ENCODE results near the gene IQSEC1. TPM values are rescaled to one million over a fixed set of nuclear protein-coding genes. Genes with fewer than 3 reads are reported as not detected.

IQSEC1 gene
- total and polyA plus RNA-seq, 2 experiments from 2014 or later, result 8.0 to 51.9 TPM

DNA sequence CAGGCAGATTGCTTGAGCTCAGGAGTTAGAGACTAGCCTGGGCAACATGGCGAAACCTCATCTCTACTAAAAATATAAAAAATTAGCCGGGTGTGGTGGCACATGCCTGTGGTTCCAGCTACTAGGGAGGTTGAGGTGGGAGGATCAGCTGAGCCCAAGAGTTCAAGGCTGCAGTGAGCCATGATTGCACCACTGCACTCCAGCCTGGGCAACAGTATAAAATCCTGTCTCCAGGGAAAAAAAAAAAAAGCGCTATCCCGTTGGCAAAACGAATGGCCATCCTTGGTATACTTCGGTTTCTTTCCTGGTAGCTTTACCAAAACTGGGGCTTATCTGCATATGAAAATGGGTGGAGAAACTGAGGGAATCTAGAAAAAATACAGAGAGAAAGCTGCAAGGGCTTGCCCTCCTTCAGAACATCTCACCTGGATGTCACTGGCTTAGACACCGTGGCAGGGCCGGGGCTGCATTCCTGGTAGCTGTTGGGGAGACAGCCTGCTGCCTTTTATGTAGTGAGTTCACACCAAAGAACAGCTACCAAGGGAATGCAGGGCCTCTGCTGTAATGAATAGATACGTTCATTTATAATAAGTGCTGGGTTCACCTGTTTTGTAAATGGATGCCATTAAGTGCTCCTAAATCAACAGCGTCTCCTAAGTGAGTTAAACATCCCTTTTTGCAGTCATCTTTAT lies 96.0 kb downstream of the IQSEC1 start (continued):
- TF ChIP-seq, protein P1, sequence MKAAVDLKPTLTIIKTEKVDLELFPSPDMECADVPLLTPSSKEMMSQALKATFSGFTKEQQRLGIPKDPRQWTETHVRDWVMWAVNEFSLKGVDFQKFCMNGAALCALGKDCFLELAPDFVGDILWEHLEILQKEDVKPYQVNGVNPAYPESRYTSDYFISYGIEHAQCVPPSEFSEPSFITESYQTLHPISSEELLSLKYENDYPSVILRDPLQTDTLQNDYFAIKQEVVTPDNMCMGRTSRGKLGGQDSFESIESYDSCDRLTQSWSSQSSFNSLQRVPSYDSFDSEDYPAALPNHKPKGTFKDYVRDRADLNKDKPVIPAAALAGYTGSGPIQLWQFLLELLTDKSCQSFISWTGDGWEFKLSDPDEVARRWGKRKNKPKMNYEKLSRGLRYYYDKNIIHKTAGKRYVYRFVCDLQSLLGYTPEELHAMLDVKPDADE (IDR thresholded peaks at IDR 0.05), result no peak
- TF ChIP-seq JUNB (IDR thresholded peaks at IDR 0.05; ENCODE audit: unreplicated experiment) (no peak), ZNF331 (CRISPR knock-in tag; IDR thresholded peaks at IDR 0.05; ENCODE audit: low read depth) (no peak), ZNF114 (CRISPR knock-in tag; IDR thresholded peaks at IDR 0.05) (no peak), CREB1 (CRISPR knock-in tag; IDR thresholded peaks at IDR 0.05; ENCODE audit: low read depth) (no peak)

DNA sequence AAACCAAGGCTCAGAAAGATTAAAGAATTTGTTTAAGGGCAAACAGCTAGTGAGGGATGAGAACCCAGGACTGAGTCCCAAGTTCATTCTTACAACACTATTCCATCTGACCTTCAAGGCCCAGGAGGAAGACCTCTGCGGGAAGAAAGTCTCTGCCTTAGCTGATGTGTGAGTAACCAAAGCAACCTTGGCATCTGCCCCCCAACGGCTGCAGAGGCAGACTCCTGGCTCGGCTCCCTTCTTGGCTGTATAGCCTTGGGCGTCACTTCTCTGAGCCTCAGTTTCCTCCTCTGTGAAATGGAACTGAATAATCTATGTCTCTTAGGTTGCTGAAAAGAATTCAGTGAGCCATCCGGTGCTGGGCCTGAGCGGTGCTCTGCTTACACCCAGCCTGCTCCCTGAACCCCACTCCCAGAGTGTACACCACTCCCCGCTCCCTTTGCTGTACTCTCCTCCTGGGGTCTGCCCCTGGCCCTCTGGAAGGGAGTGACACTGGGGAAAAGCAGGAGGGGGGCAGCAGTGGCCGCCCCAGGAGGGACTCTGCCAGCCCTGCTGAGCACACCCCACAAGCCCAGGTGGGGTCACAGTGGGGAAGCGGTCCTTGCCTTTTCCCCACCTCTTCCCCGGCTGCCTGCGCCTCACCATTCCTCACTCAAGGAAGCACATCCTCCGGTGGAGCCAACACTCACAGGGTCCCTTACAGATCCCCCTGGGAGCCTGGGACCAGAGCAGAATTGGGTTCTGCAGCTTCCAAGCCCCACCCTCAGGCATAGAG lies 97.3 kb downstream of the IQSEC1 start:
- H3K27ac Mint-ChIP-seq, result no peak overlapping the region
- H4K20me1 ChIP-seq (replicated peaks; ENCODE audit: insufficient read depth), result no peaks in the 10 kb centered on the region
- H3F3A ChIP-seq (replicated peaks; ENCODE audit: low read depth), result no peaks in the 10 kb centered on the region
- no peaks in the 10 kb centered on the region for H3K9me2 ChIP-seq (ENCODE audit: insufficient read depth)
- peaks cover 34% of the 10 kb centered on the region for H3K4me1 Mint-ChIP-seq
- H3K9me3 Mint-ChIP-seq, result no peaks in the 10 kb centered on the region
- H3K36me3 Mint-ChIP-seq (ENCODE audit: low read depth), result no peaks in the 10 kb centered on the region
- no peak for DNase-seq (ENCODE audit: low spot score)
- no peaks in the 10 kb centered on the region for H3K27me3 ChIP-seq (ENCODE audit: insufficient read depth)
- peaks cover 24% of the 10 kb centered on the region for H3K4me1 ChIP-seq (ENCODE audit: insufficient read depth)
- no peaks in the 10 kb centered on the region for H3K36me3 ChIP-seq (ENCODE audit: insufficient read depth)
- no peak overlapping the region for H3K4me3 Mint-ChIP-seq
- H3K4me2 ChIP-seq, result no peak overlapping the region
- no peak overlapping the region for H3K27ac ChIP-seq (ENCODE audit: low read depth)
- H2AFZ ChIP-seq, result no peak overlapping the region
- no peak for ATAC-seq
- H3K79me2 ChIP-seq (replicated peaks; ENCODE audit: insufficient read depth), result no peaks in the 10 kb centered on the region
- no peak overlapping the region for H3K4me3 ChIP-seq
- peaks cover 8% of the 10 kb centered on the region for H3K27me3 Mint-ChIP-seq (ENCODE audit: insufficient read depth, low read depth, poor library complexity)
- TF ChIP-seq, protein P2, sequence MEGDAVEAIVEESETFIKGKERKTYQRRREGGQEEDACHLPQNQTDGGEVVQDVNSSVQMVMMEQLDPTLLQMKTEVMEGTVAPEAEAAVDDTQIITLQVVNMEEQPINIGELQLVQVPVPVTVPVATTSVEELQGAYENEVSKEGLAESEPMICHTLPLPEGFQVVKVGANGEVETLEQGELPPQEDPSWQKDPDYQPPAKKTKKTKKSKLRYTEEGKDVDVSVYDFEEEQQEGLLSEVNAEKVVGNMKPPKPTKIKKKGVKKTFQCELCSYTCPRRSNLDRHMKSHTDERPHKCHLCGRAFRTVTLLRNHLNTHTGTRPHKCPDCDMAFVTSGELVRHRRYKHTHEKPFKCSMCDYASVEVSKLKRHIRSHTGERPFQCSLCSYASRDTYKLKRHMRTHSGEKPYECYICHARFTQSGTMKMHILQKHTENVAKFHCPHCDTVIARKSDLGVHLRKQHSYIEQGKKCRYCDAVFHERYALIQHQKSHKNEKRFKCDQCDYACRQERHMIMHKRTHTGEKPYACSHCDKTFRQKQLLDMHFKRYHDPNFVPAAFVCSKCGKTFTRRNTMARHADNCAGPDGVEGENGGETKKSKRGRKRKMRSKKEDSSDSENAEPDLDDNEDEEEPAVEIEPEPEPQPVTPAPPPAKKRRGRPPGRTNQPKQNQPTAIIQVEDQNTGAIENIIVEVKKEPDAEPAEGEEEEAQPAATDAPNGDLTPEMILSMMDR (conservative IDR thresholded peaks at IDR 0.05; ENCODE audit: low read depth in 2 of 2), result no peak
- TF ChIP-seq POLR2AphosphoS5 (IDR thresholded peaks at IDR 0.05; ENCODE audit: low read depth) (no peak), EZH2phosphoT487 (IDR thresholded peaks at IDR 0.05; ENCODE audit: unreplicated experiment) (no peak), EZH2 (IDR thresholded peaks at IDR 0.05; ENCODE audit: low read depth, unreplicated experiment) (no peak), JUNB (IDR thresholded peaks at IDR 0.05; ENCODE audit: unreplicated experiment) (no peak)
- TF ChIP-seq, protein P3, sequence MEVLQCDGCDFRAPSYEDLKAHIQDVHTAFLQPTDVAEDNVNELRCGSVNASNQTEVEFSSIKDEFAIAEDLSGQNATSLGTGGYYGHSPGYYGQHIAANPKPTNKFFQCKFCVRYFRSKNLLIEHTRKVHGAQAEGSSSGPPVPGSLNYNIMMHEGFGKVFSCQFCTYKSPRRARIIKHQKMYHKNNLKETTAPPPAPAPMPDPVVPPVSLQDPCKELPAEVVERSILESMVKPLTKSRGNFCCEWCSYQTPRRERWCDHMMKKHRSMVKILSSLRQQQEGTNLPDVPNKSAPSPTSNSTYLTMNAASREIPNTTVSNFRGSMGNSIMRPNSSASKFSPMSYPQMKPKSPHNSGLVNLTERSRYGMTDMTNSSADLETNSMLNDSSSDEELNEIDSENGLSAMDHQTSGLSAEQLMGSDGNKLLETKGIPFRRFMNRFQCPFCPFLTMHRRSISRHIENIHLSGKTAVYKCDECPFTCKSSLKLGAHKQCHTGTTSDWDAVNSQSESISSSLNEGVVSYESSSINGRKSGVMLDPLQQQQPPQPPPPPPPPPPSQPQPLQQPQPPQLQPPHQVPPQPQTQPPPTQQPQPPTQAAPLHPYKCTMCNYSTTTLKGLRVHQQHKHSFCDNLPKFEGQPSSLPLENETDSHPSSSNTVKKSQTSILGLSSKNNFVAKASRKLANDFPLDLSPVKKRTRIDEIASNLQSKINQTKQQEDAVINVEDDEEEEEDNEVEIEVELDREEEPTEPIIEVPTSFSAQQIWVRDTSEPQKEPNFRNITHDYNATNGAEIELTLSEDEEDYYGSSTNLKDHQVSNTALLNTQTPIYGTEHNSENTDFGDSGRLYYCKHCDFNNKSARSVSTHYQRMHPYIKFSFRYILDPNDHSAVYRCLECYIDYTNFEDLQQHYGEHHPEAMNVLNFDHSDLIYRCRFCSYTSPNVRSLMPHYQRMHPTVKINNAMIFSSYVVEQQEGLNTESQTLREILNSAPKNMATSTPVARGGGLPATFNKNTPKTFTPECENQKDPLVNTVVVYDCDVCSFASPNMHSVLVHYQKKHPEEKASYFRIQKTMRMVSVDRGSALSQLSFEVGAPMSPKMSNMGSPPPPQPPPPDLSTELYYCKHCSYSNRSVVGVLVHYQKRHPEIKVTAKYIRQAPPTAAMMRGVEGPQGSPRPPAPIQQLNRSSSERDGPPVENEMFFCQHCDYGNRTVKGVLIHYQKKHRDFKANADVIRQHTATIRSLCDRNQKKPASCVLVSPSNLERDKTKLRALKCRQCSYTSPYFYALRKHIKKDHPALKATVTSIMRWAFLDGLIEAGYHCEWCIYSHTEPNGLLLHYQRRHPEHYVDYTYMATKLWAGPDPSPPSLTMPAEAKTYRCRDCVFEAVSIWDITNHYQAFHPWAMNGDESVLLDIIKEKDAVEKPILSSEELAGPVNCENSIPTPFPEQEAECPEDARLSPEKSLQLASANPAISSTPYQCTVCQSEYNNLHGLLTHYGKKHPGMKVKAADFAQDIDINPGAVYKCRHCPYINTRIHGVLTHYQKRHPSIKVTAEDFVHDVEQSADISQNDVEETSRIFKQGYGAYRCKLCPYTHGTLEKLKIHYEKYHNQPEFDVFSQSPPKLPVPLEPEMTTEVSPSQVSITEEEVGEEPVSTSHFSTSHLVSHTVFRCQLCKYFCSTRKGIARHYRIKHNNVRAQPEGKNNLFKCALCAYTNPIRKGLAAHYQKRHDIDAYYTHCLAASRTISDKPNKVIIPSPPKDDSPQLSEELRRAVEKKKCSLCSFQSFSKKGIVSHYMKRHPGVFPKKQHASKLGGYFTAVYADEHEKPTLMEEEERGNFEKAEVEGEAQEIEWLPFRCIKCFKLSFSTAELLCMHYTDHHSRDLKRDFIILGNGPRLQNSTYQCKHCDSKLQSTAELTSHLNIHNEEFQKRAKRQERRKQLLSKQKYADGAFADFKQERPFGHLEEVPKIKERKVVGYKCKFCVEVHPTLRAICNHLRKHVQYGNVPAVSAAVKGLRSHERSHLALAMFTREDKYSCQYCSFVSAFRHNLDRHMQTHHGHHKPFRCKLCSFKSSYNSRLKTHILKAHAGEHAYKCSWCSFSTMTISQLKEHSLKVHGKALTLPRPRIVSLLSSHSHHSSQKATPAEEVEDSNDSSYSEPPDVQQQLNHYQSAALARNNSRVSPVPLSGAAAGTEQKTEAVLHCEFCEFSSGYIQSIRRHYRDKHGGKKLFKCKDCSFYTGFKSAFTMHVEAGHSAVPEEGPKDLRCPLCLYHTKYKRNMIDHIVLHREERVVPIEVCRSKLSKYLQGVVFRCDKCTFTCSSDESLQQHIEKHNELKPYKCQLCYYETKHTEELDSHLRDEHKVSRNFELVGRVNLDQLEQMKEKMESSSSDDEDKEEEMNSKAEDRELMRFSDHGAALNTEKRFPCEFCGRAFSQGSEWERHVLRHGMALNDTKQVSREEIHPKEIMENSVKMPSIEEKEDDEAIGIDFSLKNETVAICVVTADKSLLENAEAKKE (CRISPR knock-in tag; IDR thresholded peaks at IDR 0.05), result no peak
- TF ChIP-seq, protein P4, sequence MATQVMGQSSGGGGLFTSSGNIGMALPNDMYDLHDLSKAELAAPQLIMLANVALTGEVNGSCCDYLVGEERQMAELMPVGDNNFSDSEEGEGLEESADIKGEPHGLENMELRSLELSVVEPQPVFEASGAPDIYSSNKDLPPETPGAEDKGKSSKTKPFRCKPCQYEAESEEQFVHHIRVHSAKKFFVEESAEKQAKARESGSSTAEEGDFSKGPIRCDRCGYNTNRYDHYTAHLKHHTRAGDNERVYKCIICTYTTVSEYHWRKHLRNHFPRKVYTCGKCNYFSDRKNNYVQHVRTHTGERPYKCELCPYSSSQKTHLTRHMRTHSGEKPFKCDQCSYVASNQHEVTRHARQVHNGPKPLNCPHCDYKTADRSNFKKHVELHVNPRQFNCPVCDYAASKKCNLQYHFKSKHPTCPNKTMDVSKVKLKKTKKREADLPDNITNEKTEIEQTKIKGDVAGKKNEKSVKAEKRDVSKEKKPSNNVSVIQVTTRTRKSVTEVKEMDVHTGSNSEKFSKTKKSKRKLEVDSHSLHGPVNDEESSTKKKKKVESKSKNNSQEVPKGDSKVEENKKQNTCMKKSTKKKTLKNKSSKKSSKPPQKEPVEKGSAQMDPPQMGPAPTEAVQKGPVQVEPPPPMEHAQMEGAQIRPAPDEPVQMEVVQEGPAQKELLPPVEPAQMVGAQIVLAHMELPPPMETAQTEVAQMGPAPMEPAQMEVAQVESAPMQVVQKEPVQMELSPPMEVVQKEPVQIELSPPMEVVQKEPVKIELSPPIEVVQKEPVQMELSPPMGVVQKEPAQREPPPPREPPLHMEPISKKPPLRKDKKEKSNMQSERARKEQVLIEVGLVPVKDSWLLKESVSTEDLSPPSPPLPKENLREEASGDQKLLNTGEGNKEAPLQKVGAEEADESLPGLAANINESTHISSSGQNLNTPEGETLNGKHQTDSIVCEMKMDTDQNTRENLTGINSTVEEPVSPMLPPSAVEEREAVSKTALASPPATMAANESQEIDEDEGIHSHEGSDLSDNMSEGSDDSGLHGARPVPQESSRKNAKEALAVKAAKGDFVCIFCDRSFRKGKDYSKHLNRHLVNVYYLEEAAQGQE (IDR thresholded peaks at IDR 0.05; ENCODE audit: unreplicated experiment), result no peak
